ENCODE data around the gene BTBD7. TPM values are rescaled to one million over a fixed set of nuclear protein-coding genes. Genes with fewer than 3 reads are reported as not detected.

The BTBD7 gene
- total RNA-seq, 1 experiment from 2014 or later: 30.8 TPM

- no peak overlapping the region for H3K9ac ChIP-seq (ENCODE audit: low read length)
- CTCF ChIA-PET: no interaction called here
- intact Hi-C loops (cut with micrococcal nuclease): no loop called here
- POLR2A ChIA-PET: no interaction called here
- no peak overlapping the region for H3K4me3 ChIP-seq (replicated peaks in 1 of 2; ENCODE audit: low read depth in 1 of 2, low read length in 2 of 2)
- peaks cover 92% of the 10 kb centered on the region for H3K79me2 ChIP-seq (ENCODE audit: insufficient read depth, low read length)
- RAD21 ChIA-PET (ENCODE audit: low non-redundant PET in 1 of 2, low total read pairs in 2 of 2, uncharacterized antibody in 2 of 2, unreplicated experiment in 2 of 2): no interaction called here
- H4K20me1 ChIP-seq (ENCODE audit: insufficient read depth): no peaks in the 10 kb centered on the region; the same call in 1 of the 2 replicates
- H3K27me3 ChIP-seq (ENCODE audit: insufficient read depth, low read length): no peaks in the 10 kb centered on the region
- TF ChIP-seq, protein P1, sequence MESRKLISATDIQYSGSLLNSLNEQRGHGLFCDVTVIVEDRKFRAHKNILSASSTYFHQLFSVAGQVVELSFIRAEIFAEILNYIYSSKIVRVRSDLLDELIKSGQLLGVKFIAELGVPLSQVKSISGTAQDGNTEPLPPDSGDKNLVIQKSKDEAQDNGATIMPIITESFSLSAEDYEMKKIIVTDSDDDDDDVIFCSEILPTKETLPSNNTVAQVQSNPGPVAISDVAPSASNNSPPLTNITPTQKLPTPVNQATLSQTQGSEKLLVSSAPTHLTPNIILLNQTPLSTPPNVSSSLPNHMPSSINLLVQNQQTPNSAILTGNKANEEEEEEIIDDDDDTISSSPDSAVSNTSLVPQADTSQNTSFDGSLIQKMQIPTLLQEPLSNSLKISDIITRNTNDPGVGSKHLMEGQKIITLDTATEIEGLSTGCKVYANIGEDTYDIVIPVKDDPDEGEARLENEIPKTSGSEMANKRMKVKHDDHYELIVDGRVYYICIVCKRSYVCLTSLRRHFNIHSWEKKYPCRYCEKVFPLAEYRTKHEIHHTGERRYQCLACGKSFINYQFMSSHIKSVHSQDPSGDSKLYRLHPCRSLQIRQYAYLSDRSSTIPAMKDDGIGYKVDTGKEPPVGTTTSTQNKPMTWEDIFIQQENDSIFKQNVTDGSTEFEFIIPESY (IDR thresholded peaks at IDR 0.05; ENCODE audit: extremely low read depth, insufficient replicate concordance, low read length): no peak
- TF ChIP-seq, protein P2, sequence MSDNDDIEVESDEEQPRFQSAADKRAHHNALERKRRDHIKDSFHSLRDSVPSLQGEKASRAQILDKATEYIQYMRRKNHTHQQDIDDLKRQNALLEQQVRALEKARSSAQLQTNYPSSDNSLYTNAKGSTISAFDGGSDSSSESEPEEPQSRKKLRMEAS (IDR thresholded peaks at IDR 0.05): no peak
- TF ChIP-seq POLR2AphosphoS5 (IDR thresholded peaks at IDR 0.05; ENCODE audit: low read depth, low read length) (no peak), ZNF274 (IDR thresholded peaks at IDR 0.05; ENCODE audit: low read depth, low read length) (no peak), FOSL1 (IDR thresholded peaks at IDR 0.05; ENCODE audit: low read depth) (no peak), SRF (IDR thresholded peaks at IDR 0.05; ENCODE audit: low read depth) (no peak), RAD21 (IDR thresholded peaks at IDR 0.05; ENCODE audit: low read depth) (no peak), SIN3A (IDR thresholded peaks at IDR 0.05; ENCODE audit: low read depth) (no peak), CEBPB (IDR thresholded peaks at IDR 0.05; ENCODE audit: low read depth) (no peak), EZH2phosphoT487 (IDR thresholded peaks at IDR 0.05; ENCODE audit: borderline replicate concordance) (no peak), YY1 (IDR thresholded peaks at IDR 0.05; ENCODE audit: extremely low read depth, insufficient replicate concordance, low read depth, low read length) (no peak), EGR1 (IDR thresholded peaks at IDR 0.05; ENCODE audit: low read depth) (no peak), JUND (IDR thresholded peaks at IDR 0.05) (no peak), CTCF (IDR thresholded peaks at IDR 0.05 in 2 of 3, conservative IDR thresholded peaks at IDR 0.05 in 1 of 3; ENCODE audit: borderline replicate concordance in 1 of 3, insufficient read depth in 1 of 3, low read depth in 2 of 3, low read length in 2 of 3) (no peak), ZFX (IDR thresholded peaks at IDR 0.05) (no peak), POLR2A (IDR thresholded peaks at IDR 0.05; ENCODE audit: borderline replicate concordance, extremely low read depth, insufficient read depth, insufficient read length) (no peak), SP1 (IDR thresholded peaks at IDR 0.05; ENCODE audit: low read depth) (no peak), TCF7L2 (IDR thresholded peaks at IDR 0.05; ENCODE audit: borderline replicate concordance, extremely low read depth, insufficient read depth, insufficient read length) (no peak), ELF1 (IDR thresholded peaks at IDR 0.05; ENCODE audit: borderline replicate concordance, low read depth) (no peak), CBX3 (IDR thresholded peaks at IDR 0.05; ENCODE audit: low read depth) (no peak)
- no peak for ATAC-seq
- H3K36me3 ChIP-seq (ENCODE audit: control insufficient read depth in 1 of 2, insufficient read depth in 2 of 2, low read length in 2 of 2): no peaks in the 10 kb centered on the region
- no peaks in the 10 kb centered on the region for H3K9me3 ChIP-seq (ENCODE audit: control insufficient read depth in 1 of 2, insufficient read depth in 1 of 2, low read depth in 1 of 2, low read length in 2 of 2)
- H3K4me2 ChIP-seq (ENCODE audit: low read length): no peak overlapping the region
- no peaks in the 10 kb centered on the region for H3K9me2 ChIP-seq (ENCODE audit: insufficient read depth)
- H3K4me1 ChIP-seq (ENCODE audit: control insufficient read depth in 1 of 2, insufficient read depth in 2 of 2, low read length in 2 of 2): peaks cover 0 to 12% of the 10 kb centered on the region in 2 experiments; a peak in 2 of 4 replicates
- H2AFZ ChIP-seq (ENCODE audit: low read depth, low read length, poor library complexity, severe bottlenecking): no peak overlapping the region
- H3K27ac ChIP-seq (ENCODE audit: low read depth, low read length): no peak overlapping the region
- no TSS peak for BruUV-seq (replicated peaks)
- DNase-seq (ENCODE audit: low read depth, low spot score): no peak
Observed at GRCh38 chr14:93316716-93317115, 16.1 kb downstream of the BTBD7 start.
